Panc1 (cell line): ENCODE measurements around the gene HS3ST6.

Experiments used
- POLR2AphosphoS5 ChIP-seq: IDR thresholded peaks from 2 replicates; pipeline ENCODE4 v1.6.1; 2012; ENCODE audit warnings: mild to moderate bottlenecking, low read depth, low read length, moderate library complexity
- REST ChIP-seq, 2 experiments: IDR thresholded peaks; 2 replicates each; pipeline ENCODE4 v1.6.1; 2011 to 2012; ENCODE audit warnings: low read depth in 2 of 2, control low read depth in 1 of 2, low read length in 1 of 2, mild to moderate bottlenecking in 1 of 2, moderate library complexity in 1 of 2; ENCODE audit not compliant: insufficient read depth in 1 of 2
- SIN3A ChIP-seq: IDR thresholded peaks from 2 replicates; pipeline ENCODE4 v1.6.1; 2012; ENCODE audit warnings: low read depth, mild to moderate bottlenecking, low read length, moderate library complexity, borderline replicate concordance; ENCODE audit not compliant: insufficient read depth
- TF ChIP-seq, protein P1 (sequence below): fragments of 450-650 bp; IDR thresholded peaks from 2 replicates; pipeline ENCODE4 v1.5.1; 2017; ENCODE audit warnings: mild to moderate bottlenecking

DNA sequence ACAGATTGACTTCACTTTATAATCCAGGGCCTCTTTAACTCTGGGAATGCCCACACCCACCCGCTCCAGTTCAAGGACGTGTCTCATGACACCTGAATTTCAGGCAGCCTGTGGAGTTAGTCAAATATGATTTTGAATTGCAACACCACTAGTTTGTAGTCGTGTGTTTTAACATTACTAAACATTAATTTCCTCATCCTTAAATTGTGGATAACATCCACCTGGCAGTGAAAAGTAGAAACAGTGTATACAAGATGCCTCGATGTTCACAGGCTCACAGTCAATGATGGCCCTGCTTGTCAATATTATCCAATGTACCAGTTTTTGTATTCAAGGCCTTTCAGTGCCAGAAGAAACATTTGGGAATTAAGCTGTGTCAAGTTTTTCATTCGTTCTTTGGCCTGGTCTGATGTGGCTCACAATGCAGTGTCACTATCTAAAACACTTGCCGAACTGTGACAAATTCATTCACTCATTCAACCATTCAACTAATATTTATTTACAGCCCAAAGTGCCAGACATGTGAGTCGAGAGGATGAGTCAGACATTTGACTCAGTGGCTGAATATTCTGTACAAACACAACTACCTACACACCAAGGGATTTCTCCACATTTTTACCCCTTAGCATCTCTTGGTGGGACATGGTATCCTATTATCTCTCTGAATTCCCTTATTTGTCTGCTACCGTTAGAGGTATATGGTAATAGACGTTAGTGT, 47.7 kb downstream of the HS3ST6 start:
- TF ChIP-seq, protein P1, sequence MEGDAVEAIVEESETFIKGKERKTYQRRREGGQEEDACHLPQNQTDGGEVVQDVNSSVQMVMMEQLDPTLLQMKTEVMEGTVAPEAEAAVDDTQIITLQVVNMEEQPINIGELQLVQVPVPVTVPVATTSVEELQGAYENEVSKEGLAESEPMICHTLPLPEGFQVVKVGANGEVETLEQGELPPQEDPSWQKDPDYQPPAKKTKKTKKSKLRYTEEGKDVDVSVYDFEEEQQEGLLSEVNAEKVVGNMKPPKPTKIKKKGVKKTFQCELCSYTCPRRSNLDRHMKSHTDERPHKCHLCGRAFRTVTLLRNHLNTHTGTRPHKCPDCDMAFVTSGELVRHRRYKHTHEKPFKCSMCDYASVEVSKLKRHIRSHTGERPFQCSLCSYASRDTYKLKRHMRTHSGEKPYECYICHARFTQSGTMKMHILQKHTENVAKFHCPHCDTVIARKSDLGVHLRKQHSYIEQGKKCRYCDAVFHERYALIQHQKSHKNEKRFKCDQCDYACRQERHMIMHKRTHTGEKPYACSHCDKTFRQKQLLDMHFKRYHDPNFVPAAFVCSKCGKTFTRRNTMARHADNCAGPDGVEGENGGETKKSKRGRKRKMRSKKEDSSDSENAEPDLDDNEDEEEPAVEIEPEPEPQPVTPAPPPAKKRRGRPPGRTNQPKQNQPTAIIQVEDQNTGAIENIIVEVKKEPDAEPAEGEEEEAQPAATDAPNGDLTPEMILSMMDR: no peak
- no peak for TF ChIP-seq POLR2AphosphoS5
- TF ChIP-seq REST (IDR thresholded peaks at IDR 0.05; ENCODE audit: insufficient read depth in 1 of 2, low read depth in 2 of 2, low read length in 1 of 2): no peak
- TF ChIP-seq SIN3A: no peak
